GM12892 (cell line): ENCODE measurements around the gene PDIA6.

Experiments used
- POLR2A ChIP-seq: IDR thresholded peaks from 2 replicates; pipeline ENCODE4 v1.6.1; 2011; ENCODE audit warnings: low read depth, low read length, control low read depth
- POLR2AphosphoS5 ChIP-seq: IDR thresholded peaks from 2 replicates; pipeline ENCODE4 v1.6.1; 2011; ENCODE audit warnings: low read depth, low read length, control low read depth

DNA sequence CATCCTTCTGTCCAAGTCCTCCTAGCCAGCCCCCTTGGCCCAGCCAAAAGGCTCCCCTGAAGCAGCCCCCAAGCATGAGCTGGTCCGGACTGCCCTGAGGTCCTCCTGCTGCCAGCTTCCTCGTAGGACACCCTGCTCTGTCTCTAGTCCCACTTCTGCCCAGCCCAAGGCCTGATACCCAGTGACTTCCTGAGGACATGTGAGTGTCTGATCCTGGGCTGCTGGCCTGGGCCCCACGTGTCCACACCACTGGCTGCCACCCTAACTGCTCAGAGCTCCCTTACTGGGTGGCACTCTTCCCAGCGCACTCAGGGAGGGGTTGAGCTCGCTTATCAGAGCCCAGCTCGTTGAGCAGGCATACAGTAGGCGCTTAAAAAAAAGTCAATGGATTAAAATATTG, 34.4 kb upstream of the PDIA6 start:
- no peak for TF ChIP-seq POLR2AphosphoS5
- TF ChIP-seq POLR2A = no peak
